Trophoblast cell (in vitro differentiated cells and primary cell): ENCODE data around the gene PANX1.

Experiments used
- DNase-seq, 2 donors: peaks; one replicate each; pipeline ENCODE4 v3.0.0-alpha.2; 2016
- H2AFZ ChIP-seq: 2 replicates; pipeline ENCODE4 v1.6.1; 2013; ENCODE audit warnings: low read length, moderate library complexity, mild to moderate bottlenecking; ENCODE audit not compliant: insufficient read depth, poor library complexity
- H2AK5ac ChIP-seq: 2 replicates; pipeline ENCODE4 v1.6.1; 2013; ENCODE audit warnings: mild to moderate bottlenecking, low read length
- H2BK120ac ChIP-seq: 2 replicates; pipeline ENCODE4 v1.6.1; 2013; ENCODE audit warnings: low read length, mild to moderate bottlenecking, moderate library complexity; ENCODE audit not compliant: insufficient read depth, poor library complexity
- H2BK12ac ChIP-seq: 2 replicates; pipeline ENCODE4 v1.6.1; 2013; ENCODE audit warnings: mild to moderate bottlenecking, low read length, moderate library complexity
- H2BK5ac ChIP-seq: 2 replicates; pipeline ENCODE4 v1.6.1; 2013; ENCODE audit warnings: low read length, low read depth, moderate library complexity, mild to moderate bottlenecking; ENCODE audit not compliant: poor library complexity
- H3K14ac ChIP-seq: 2 replicates; pipeline ENCODE4 v1.6.1; 2013; ENCODE audit warnings: mild to moderate bottlenecking, low read length
- H3K18ac ChIP-seq: 2 replicates; pipeline ENCODE4 v1.6.1; 2013; ENCODE audit warnings: mild to moderate bottlenecking, low read length
- H3K23ac ChIP-seq: 2 replicates; pipeline ENCODE4 v1.6.1; 2013; ENCODE audit warnings: low read length
- H3K27ac ChIP-seq: 2 replicates; pipeline ENCODE4 v1.5.1; 2013; ENCODE audit warnings: low read depth, mild to moderate bottlenecking, inconsistent platforms, low read length, moderate library complexity
- H3K27me3 ChIP-seq: 2 replicates; pipeline ENCODE4 v1.6.1; 2013; ENCODE audit warnings: inconsistent platforms, mild to moderate bottlenecking, low read length, moderate library complexity; ENCODE audit not compliant: insufficient read depth
- H3K36me3 ChIP-seq, 2 experiments: 1 replicate in 1 of 2; 2 replicates in 1 of 2; pipeline ENCODE4 v1.6.1; 2013; ENCODE audit warnings: low read length in 2 of 2, mild to moderate bottlenecking in 2 of 2, moderate library complexity in 1 of 2; ENCODE audit not compliant: insufficient read depth in 2 of 2, control insufficient read depth in 1 of 2
- H3K4ac ChIP-seq: 2 replicates; pipeline ENCODE4 v1.6.1; 2013; ENCODE audit warnings: low read depth, mild to moderate bottlenecking, low read length, moderate library complexity
- H3K4me1 ChIP-seq, 2 experiments: 1 replicate in 1 of 2; 2 replicates in 1 of 2; pipeline ENCODE4 v1.6.1; 2013; ENCODE audit warnings: low read length in 2 of 2, mild to moderate bottlenecking in 2 of 2, moderate library complexity in 1 of 2; ENCODE audit not compliant: insufficient read depth in 2 of 2, control insufficient read depth in 1 of 2
- H3K4me2 ChIP-seq: 2 replicates; pipeline ENCODE4 v1.6.1; 2013; ENCODE audit warnings: inconsistent platforms, mild to moderate bottlenecking, low read length, moderate library complexity
- H3K4me3 ChIP-seq: 2 replicates; pipeline ENCODE4 v1.5.1; 2013; ENCODE audit warnings: mild to moderate bottlenecking, low read depth, low read length, inconsistent platforms
- H3K79me1 ChIP-seq: one replicate; pipeline ENCODE4 v1.6.1; 2013; ENCODE audit warnings: low read length
- H3K79me2 ChIP-seq: 2 replicates; pipeline ENCODE4 v1.6.1; 2013; ENCODE audit warnings: low read length, mild to moderate bottlenecking; ENCODE audit not compliant: control insufficient read depth, insufficient read depth, poor library complexity
- H3K9ac ChIP-seq: 2 replicates; pipeline ENCODE4 v1.6.1; 2013; ENCODE audit warnings: mild to moderate bottlenecking, low read length
- H3K9me3 ChIP-seq: 2 replicates; pipeline ENCODE4 v1.6.1; 2013; ENCODE audit warnings: low read depth, mild to moderate bottlenecking, control low read depth, inconsistent platforms, low read length; ENCODE audit not compliant: insufficient read depth
- H4K12ac ChIP-seq: 2 replicates; pipeline ENCODE4 v1.6.1; 2013; ENCODE audit warnings: low read depth, mild to moderate bottlenecking, low read length, moderate library complexity
- H4K8ac ChIP-seq: 2 replicates; pipeline ENCODE4 v1.6.1; 2013; ENCODE audit warnings: low read depth, mild to moderate bottlenecking, low read length, moderate library complexity
- H4K91ac ChIP-seq: one replicate; pipeline ENCODE4 v1.6.1; 2013; ENCODE audit warnings: low read depth, mild to moderate bottlenecking, low read length, moderate library complexity
- WGBS: extraction: QIAGEN DNeasy Blood & Tissue Kit; methylation state at CpG from one replicate; pipeline ENCODE4 v1.1.7; 2013; ENCODE audit warnings: missing lambda C conversion rate; ENCODE audit not compliant: insufficient read length, insufficient coverage; ENCODE audit errors: extremely low coverage; 5-methylcytosine and 5-hydroxymethylcytosine counted together

PANX1 gene

DNA sequence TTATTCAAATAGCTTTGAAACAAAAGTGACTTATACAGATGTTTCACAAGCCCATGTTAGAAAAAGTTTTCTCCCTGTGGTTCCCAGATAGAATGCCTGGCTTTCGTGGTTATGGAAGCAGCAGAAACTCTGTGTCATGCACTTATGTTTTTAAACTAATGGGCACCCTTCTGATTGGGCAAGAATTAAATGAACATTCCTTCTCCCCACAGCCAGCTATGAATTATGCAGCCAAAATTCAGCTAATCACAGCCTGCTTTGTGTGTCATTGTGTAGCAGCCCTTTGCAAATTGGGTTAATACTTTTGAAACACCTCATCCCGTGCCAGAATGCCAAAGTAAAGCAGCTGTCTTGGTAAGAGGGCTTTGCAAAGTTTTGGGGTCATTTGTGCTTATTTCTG is 46.9 kb downstream of the PANX1 start:
- WGBS, result no CpG with 5 or more reads among the region's 2 CpGs
- Histone ChIP-seq H3K18ac (no peak overlapping the region), H3K27me3 (no peaks in the 10 kb centered on the region), H3K27ac (no peak overlapping the region), H3K23ac (no peak overlapping the region), H3K9me3 (no peaks in the 10 kb centered on the region), H3K79me2 (no peaks in the 10 kb centered on the region), H3K14ac (no peak overlapping the region), H3K4me1 (no peaks in the 10 kb centered on the region), H3K9ac (no peak overlapping the region), H3K79me1 (no peaks in the 10 kb centered on the region), H3K36me3 (peaks cover 5 to 11% of the 10 kb centered on the region in 2 experiments), H2BK5ac (no peak overlapping the region), H3K4me2 (no peak overlapping the region), H2AFZ (no peak overlapping the region), H4K12ac (no peak overlapping the region), H3K4me3 (no peak overlapping the region), H2AK5ac (no peak overlapping the region), H2BK12ac (no peak overlapping the region), H4K91ac (no peak overlapping the region), H2BK120ac (no peak overlapping the region), H3K4ac (no peak overlapping the region), H4K8ac (no peak overlapping the region)
- DNase-seq, result no peak

DNA sequence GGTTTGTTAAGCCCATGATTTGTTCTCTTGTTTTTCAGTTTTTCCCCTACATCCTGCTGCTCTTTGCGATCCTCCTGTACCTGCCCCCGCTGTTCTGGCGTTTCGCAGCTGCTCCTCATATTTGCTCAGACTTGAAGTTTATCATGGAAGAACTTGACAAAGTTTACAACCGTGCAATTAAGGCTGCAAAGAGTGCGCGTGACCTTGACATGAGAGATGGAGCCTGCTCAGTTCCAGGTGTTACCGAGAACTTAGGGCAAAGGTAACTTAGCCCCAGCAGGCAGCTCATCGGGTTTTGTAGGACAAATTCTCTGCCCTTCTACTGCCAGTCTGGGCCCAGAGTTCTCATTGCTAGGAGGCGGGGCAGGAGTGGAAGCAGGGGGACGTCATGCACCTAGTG is 49.7 kb downstream of the PANX1 start:
- WGBS, result no CpG with 5 or more reads among the region's 11 CpGs
- H3K79me1 ChIP-seq, result no peaks in the 10 kb centered on the region
- no peaks in the 10 kb centered on the region for H3K79me2 ChIP-seq
- peaks cover 5 to 12% of the 10 kb centered on the region in 2 experiments for H3K36me3 ChIP-seq
- H2BK120ac ChIP-seq, result no peak overlapping the region
- H3K18ac ChIP-seq, result no peak overlapping the region
- no peak overlapping the region for H2BK12ac ChIP-seq
- H3K9ac ChIP-seq, result no peak overlapping the region
- no peaks in the 10 kb centered on the region for H3K27me3 ChIP-seq
- DNase-seq, result no peak
- H2AK5ac ChIP-seq, result no peak overlapping the region
- H3K23ac ChIP-seq, result no peak overlapping the region
- H3K4me1 ChIP-seq, result no peaks in the 10 kb centered on the region
- H4K12ac ChIP-seq, result no peak overlapping the region
- H4K91ac ChIP-seq, result no peak overlapping the region
- H3K4me2 ChIP-seq, result no peak overlapping the region
- no peak overlapping the region for H3K4me3 ChIP-seq
- H2BK5ac ChIP-seq, result no peak overlapping the region
- H3K14ac ChIP-seq, result no peak overlapping the region
- no peak overlapping the region for H2AFZ ChIP-seq
- no peak overlapping the region for H3K4ac ChIP-seq
- no peak overlapping the region for H4K8ac ChIP-seq
- no peaks in the 10 kb centered on the region for H3K9me3 ChIP-seq
- H3K27ac ChIP-seq, result no peak overlapping the region

DNA sequence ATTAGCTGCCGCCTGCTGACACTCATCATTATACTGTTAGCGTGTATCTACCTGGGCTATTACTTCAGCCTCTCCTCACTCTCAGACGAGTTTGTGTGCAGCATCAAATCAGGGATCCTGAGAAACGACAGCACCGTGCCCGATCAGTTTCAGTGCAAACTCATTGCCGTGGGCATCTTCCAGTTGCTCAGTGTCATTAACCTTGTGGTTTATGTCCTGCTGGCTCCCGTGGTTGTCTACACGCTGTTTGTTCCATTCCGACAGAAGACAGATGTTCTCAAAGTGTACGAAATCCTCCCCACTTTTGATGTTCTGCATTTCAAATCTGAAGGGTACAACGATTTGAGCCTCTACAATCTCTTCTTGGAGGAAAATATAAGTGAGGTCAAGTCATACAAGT is 51.1 kb downstream of the PANX1 start:
- Histone ChIP-seq H3K4me3 (no peak overlapping the region), H2BK5ac (no peak overlapping the region), H4K8ac (no peak overlapping the region), H3K9ac (no peak overlapping the region), H3K27ac (no peak overlapping the region), H4K91ac (no peak overlapping the region), H3K23ac (no peak overlapping the region), H3K4ac (no peak overlapping the region), H2AFZ (no peak overlapping the region), H4K12ac (no peak overlapping the region), H3K79me2 (no peaks in the 10 kb centered on the region), H3K4me2 (no peak overlapping the region), H3K79me1 (no peaks in the 10 kb centered on the region), H2AK5ac (no peak overlapping the region), H3K18ac (no peak overlapping the region), H2BK12ac (no peak overlapping the region), H3K4me1 (no peaks in the 10 kb centered on the region), H3K9me3 (no peaks in the 10 kb centered on the region), H2BK120ac (no peak overlapping the region), H3K36me3 (peaks cover 5 to 12% of the 10 kb centered on the region in 2 experiments), H3K27me3 (no peaks in the 10 kb centered on the region), H3K14ac (no peak overlapping the region)
- no peak for DNase-seq
- WGBS, result no CpG with 5 or more reads among the region's 12 CpGs

DNA sequence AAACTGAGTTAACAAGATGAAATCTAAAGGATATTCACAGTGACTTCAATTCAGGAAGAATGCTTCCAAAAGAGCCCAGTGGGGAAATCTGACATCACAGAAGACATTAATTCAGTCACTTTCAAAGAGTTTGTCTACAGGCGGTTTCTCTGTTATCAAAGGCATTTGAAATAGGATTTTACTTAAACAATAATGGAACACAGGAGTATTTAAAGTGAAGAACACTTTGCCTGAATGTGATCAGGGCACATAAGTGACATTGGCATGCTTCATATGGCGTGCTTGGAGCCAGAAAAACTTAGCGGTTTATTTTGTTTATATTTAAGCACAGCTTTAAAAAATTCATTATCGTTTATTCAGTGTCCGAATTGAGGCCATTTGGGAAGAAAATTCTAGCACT is 52.9 kb downstream of the PANX1 start:
- no peak overlapping the region for H3K23ac ChIP-seq
- H3K9me3 ChIP-seq, result no peaks in the 10 kb centered on the region
- no peak overlapping the region for H4K8ac ChIP-seq
- H3K9ac ChIP-seq, result no peak overlapping the region
- H3K79me2 ChIP-seq, result no peaks in the 10 kb centered on the region
- H4K12ac ChIP-seq, result no peak overlapping the region
- no peak overlapping the region for H2AK5ac ChIP-seq
- no peak overlapping the region for H3K14ac ChIP-seq
- H2AFZ ChIP-seq, result no peak overlapping the region
- H3K27me3 ChIP-seq, result no peaks in the 10 kb centered on the region
- no peak overlapping the region for H3K18ac ChIP-seq
- DNase-seq, result no peak
- WGBS, result no CpG with 5 or more reads among the region's 5 CpGs
- no peak overlapping the region for H3K27ac ChIP-seq
- H2BK5ac ChIP-seq, result no peak overlapping the region
- H4K91ac ChIP-seq, result no peak overlapping the region
- H3K79me1 ChIP-seq, result no peaks in the 10 kb centered on the region
- H3K4me2 ChIP-seq, result no peak overlapping the region
- no peaks in the 10 kb centered on the region for H3K4me1 ChIP-seq
- no peak overlapping the region for H2BK12ac ChIP-seq
- no peak overlapping the region for H2BK120ac ChIP-seq
- H3K36me3 ChIP-seq, result peaks cover 5 to 12% of the 10 kb centered on the region in 2 experiments
- H3K4me3 ChIP-seq, result no peak overlapping the region
- no peak overlapping the region for H3K4ac ChIP-seq
